OCI-LY7 (cell line): ENCODE results near the gene PPIG. TPM values are rescaled to one million over a fixed set of nuclear protein-coding genes. Genes with fewer than 3 reads are reported as not detected.
"Not testable (repeated sequence)": the region's sequence is repeated elsewhere in the genome, so short reads cannot be mapped to it uniquely, and the experiment has no call there.

Experiments
- BruUV-seq: library from RNA; stranded (reverse); fragments of 400-500 nt; replicated peaks from 2 replicates; lab custom pipeline; 2021; lab: Mats Ljungman, UMichigan
- CTCF ChIA-PET: fragments of 300-600 bp; sonication (Branson Sonifier 250); formaldehyde crosslinking; loops from one replicate; lab custom pipeline; 2022; ENCODE audit warnings: antibody characterized with exemption; ENCODE audit not compliant: unreplicated experiment; lab: Charles Lee
- POLR2A ChIA-PET: fragments of 300-600 bp; sonication (Branson Sonifier 250); formaldehyde crosslinking; loops from one replicate; lab custom pipeline; 2022; ENCODE audit warnings: antibody characterized with exemption; lab: Charles Lee
- DNase-seq: peaks from one replicate; pipeline ENCODE4 v3.0.0-alpha.2; 2015; ENCODE audit warnings: low spot score
- H2AFZ ChIP-seq: fragments of 200-600 bp; sonication (generic), shearing (Covaris generic); 2 replicates; pipeline ENCODE4 v1.6.1; 2014; ENCODE audit warnings: mild to moderate bottlenecking, antibody characterized with exemption, low read length, moderate library complexity
- H3K27ac ChIP-seq: fragments of 200-600 bp; sonication (generic); 2 replicates; pipeline ENCODE4 v1.5.1; 2014; ENCODE audit warnings: mixed run types, low read depth, mild to moderate bottlenecking, moderate library complexity, low read length, inconsistent platforms; ENCODE audit not compliant: poor library complexity, severe bottlenecking
- H3K36me3 ChIP-seq: fragments of 200-600 bp; sonication (generic); 2 replicates; pipeline ENCODE4 v1.6.1; 2014; ENCODE audit warnings: mild to moderate bottlenecking, antibody characterized with exemption, low read length, moderate library complexity, mixed read lengths; ENCODE audit not compliant: insufficient read depth
- H3K4me1 ChIP-seq: fragments of 200-600 bp; sonication (generic); 2 replicates; pipeline ENCODE4 v1.5.1; 2014; ENCODE audit warnings: mild to moderate bottlenecking, low read length; ENCODE audit not compliant: insufficient read depth, poor library complexity, severe bottlenecking
- H3K4me2 ChIP-seq: fragments of 200-600 bp; sonication (generic); 2 replicates; pipeline ENCODE4 v1.6.1; 2014; ENCODE audit warnings: mild to moderate bottlenecking, low read length
- H3K4me3 ChIP-seq: fragments of 200-600 bp; sonication (generic); 2 replicates; pipeline ENCODE4 v1.5.1; 2014; ENCODE audit warnings: mild to moderate bottlenecking, low read depth, low read length; ENCODE audit not compliant: poor library complexity, severe bottlenecking
- H3K79me2 ChIP-seq: fragments of 200-600 bp; sonication (generic); 2 replicates; pipeline ENCODE4 v1.6.1; 2016; ENCODE audit warnings: low read depth, mild to moderate bottlenecking, low read length, moderate library complexity, mixed read lengths; ENCODE audit not compliant: insufficient read depth
- H3K9me2 ChIP-seq: fragments of 200-600 bp; sonication (generic); 2 replicates; pipeline ENCODE4 v1.6.1; 2016; ENCODE audit warnings: mild to moderate bottlenecking, low read length, mixed read lengths; ENCODE audit not compliant: insufficient read depth
- H3K9me3 ChIP-seq: fragments of 200-600 bp; sonication (generic); 2 replicates; pipeline ENCODE4 v1.6.1; 2014; ENCODE audit warnings: mild to moderate bottlenecking, mixed run types, low read length, mixed read lengths
- H4K20me1 ChIP-seq: fragments of 200-600 bp; sonication (generic); 2 replicates; pipeline ENCODE4 v1.6.1; 2014; ENCODE audit warnings: mild to moderate bottlenecking, antibody characterized with exemption, low read length, moderate library complexity, mixed read lengths; ENCODE audit not compliant: insufficient read depth
- EZH2phosphoT487 ChIP-seq: fragments of 200-600 bp; sonication (generic); IDR thresholded peaks from 2 replicates; pipeline ENCODE4 v1.6.1; 2018; ENCODE audit warnings: low read depth, borderline replicate concordance, mild to moderate bottlenecking, mixed run types, antibody characterized with exemption, low read length, moderate library complexity, mixed read lengths
- intact Hi-C: fragments of 100-400 bp; cut with micrococcal nuclease; formaldehyde crosslinking; loops from one replicate; pipeline ENCODE4 v1.10.0; 2022; ENCODE audit not compliant: unreplicated experiment
- total RNA-seq, 2 experiments: library from RNA; depleted of rRNA in 1 of 2; stranded (reverse); fragments of >200 nt in 1 of 2; shearing (Covaris generic) in 1 of 2; gene quantifications; 2 replicates each; pipeline ENCODE4 v1.2.3, GENCODE V29; 2014 to 2022
- TF ChIP-seq, protein P1 (sequence below): fragments of 200-600 bp; sonication (generic); conservative IDR thresholded peaks from 2 replicates; pipeline ENCODE4 v1.5.1; 2014; ENCODE audit warnings: mild to moderate bottlenecking, antibody characterized with exemption, low read length, moderate library complexity, mixed read lengths

PPIG gene
- total RNA-seq, 2 experiments from 2014 or later: 33.5 to 65.7 TPM

DNA sequence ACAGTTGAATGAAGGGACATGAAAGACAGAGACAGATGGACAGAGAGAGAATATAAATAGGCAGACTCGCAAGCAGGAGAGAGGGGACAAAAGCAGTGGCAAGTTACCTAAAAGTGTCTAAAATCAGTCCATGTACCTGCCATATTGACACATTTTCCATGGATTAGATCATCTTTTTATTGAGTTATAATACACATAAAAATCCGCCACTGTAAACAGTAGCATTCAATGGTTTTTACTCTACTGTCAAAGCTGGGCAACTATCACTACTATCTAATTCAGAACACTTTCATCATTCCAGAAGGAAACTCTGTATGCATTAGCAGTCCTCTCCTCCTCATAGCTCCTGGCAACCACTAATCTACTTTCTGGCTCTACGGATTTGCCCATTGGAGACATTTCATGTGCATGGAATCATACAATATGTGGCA is 100.0 kb downstream of the PPIG start:
- DNase-seq: no peak
- no TSS peak for BruUV-seq
- H3K79me2 ChIP-seq: no peaks in the 10 kb centered on the region
- H3K4me3 ChIP-seq: no peak overlapping the region
- no peaks in the 10 kb centered on the region for H3K4me1 ChIP-seq
- no peak overlapping the region for H2AFZ ChIP-seq
- no peaks in the 10 kb centered on the region for H4K20me1 ChIP-seq
- CTCF ChIA-PET: no interaction called here
- no peaks in the 10 kb centered on the region for H3K9me3 ChIP-seq
- no peak overlapping the region for H3K27ac ChIP-seq
- H3K9me2 ChIP-seq: no peaks in the 10 kb centered on the region
- no peak overlapping the region for H3K4me2 ChIP-seq
- POLR2A ChIA-PET: interaction anchor here (0.6 kb wide), 2 partner anchors 9 to 406 kb away, joined by 3 read pairs; no protein-coding TSS in a partner anchor
- no peak for TF ChIP-seq EZH2phosphoT487
- TF ChIP-seq, protein P1, sequence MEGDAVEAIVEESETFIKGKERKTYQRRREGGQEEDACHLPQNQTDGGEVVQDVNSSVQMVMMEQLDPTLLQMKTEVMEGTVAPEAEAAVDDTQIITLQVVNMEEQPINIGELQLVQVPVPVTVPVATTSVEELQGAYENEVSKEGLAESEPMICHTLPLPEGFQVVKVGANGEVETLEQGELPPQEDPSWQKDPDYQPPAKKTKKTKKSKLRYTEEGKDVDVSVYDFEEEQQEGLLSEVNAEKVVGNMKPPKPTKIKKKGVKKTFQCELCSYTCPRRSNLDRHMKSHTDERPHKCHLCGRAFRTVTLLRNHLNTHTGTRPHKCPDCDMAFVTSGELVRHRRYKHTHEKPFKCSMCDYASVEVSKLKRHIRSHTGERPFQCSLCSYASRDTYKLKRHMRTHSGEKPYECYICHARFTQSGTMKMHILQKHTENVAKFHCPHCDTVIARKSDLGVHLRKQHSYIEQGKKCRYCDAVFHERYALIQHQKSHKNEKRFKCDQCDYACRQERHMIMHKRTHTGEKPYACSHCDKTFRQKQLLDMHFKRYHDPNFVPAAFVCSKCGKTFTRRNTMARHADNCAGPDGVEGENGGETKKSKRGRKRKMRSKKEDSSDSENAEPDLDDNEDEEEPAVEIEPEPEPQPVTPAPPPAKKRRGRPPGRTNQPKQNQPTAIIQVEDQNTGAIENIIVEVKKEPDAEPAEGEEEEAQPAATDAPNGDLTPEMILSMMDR: no peak
- H3K36me3 ChIP-seq: no peaks in the 10 kb centered on the region
- intact Hi-C loops: no loop called here

DNA sequence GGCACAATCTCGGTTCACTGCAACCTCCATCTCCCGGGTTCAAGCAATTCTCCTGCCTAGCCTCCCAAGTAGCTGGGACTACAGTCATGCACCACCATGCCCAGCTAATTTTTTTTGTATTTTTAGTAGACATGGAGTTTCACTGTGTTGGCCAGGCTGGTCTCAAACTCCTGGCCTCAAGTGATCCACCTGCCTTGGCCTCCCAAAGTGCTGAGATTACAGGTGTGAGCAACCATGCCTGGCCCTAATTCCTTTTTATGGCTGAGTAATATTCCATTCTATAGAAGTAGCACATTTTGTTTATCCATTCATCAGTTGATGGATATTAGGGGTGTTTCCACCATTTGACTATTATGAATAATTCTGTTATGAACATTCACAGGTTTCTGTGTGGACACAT is 100.6 kb downstream of the PPIG start:
- H3K9me2 ChIP-seq, H3K4me3 ChIP-seq, DNase-seq, H3K9me3 ChIP-seq, H3K4me2 ChIP-seq, H3K27ac ChIP-seq, H2AFZ ChIP-seq, BruUV-seq, CTCF ChIA-PET, H3K79me2 ChIP-seq, H3K4me1 ChIP-seq, H3K36me3 ChIP-seq, H4K20me1 ChIP-seq, intact Hi-C loops: not testable (repeated sequence)
- POLR2A ChIA-PET: interaction anchor here (0.6 to 0.7 kb wide), 2 partner anchors 213 to 406 kb away, joined by 3 read pairs; no protein-coding TSS in a partner anchor

DNA sequence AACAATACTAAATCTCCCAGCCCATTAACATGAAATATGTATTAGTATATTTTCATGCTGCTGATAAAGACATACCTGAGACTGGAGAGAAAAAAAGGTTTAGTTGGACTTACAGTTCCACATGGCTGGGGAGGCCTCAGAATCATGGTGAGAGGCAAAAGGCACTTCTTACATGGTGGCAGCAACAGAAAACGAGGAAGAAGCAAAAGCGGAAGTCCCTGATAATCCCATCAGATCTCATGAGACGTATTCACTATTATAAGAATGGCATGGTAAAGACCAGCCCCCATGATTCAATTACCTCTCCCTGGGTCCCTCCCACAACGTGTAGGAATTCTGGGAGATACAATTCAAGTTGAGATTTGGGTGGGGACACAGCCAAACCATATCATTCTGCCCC is 102.7 kb downstream of the PPIG start:
- H3K79me2 ChIP-seq, H4K20me1 ChIP-seq, H3K4me3 ChIP-seq, H3K4me2 ChIP-seq, intact Hi-C loops, CTCF ChIA-PET, BruUV-seq, H2AFZ ChIP-seq, H3K9me2 ChIP-seq, H3K9me3 ChIP-seq, H3K4me1 ChIP-seq, H3K36me3 ChIP-seq, DNase-seq, POLR2A ChIA-PET, H3K27ac ChIP-seq: not testable (repeated sequence)

DNA sequence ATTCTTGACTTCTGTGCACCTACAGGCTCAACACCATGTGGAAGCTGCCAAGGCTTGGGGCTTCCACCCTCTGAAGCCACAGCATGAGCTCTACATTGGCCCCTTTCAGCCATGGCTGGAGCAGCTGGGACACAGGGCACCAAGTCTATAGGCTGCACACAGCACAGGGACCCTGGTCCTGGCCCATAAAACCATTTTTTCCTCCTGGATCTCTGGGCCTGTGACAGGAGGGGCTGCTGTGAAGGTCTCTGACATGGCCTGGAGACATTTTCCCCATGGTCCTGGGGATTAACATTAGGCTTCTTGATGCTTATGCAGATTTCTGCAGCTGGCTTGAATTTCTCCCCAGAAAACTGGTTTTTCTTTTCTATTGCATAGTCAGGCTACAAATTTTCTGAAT is 103.8 kb downstream of the PPIG start:
- H3K79me2 ChIP-seq, H3K9me3 ChIP-seq, H3K36me3 ChIP-seq, DNase-seq, H3K4me2 ChIP-seq, H3K4me1 ChIP-seq, H3K4me3 ChIP-seq, intact Hi-C loops, H2AFZ ChIP-seq, BruUV-seq, H3K27ac ChIP-seq, H3K9me2 ChIP-seq, CTCF ChIA-PET, H4K20me1 ChIP-seq: not testable (repeated sequence)
- POLR2A ChIA-PET: interaction anchor here (0.6 kb wide), 1 partner anchor 24 kb away, joined by 4 read pairs; no protein-coding TSS in a partner anchor
